Ramos (cell line): Measurements from ENCODE around the gene KSR1.

ENCODE experiments used
- in situ Hi-C: fragments of 300-500 bp; cut with MboI; formaldehyde crosslinking; loops from one replicate; pipeline ENCODE4 v1.14.3; 2022; ENCODE audit warnings: low sequenced_read_pairs; ENCODE audit not compliant: unreplicated experiment

Gene KSR1

GRCh38 chr17:27543464-27543856 lies 87.2 kb downstream of the KSR1 start:
- in situ Hi-C loops, result no loop called here

DNA sequence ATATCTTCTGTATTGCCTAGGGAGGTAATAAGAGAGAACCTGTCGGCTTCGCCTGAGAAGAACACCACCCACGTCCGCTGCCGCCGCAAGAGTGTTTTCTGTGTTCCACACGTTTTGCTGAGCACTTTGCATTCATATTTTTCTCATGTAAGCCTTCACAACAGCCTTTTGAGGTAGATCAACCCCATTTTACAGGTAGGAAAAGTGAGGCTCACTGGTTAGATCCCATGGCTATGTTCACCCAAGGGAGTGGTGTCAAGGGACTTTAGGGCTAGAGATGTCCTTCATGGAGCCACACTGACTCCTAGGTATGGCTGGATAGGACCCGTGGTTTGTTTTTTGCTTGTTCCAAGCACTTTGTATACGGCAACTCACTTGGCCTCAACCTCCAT lies 87.7 kb downstream of the KSR1 start:
- in situ Hi-C loops, result no loop called here

DNA sequence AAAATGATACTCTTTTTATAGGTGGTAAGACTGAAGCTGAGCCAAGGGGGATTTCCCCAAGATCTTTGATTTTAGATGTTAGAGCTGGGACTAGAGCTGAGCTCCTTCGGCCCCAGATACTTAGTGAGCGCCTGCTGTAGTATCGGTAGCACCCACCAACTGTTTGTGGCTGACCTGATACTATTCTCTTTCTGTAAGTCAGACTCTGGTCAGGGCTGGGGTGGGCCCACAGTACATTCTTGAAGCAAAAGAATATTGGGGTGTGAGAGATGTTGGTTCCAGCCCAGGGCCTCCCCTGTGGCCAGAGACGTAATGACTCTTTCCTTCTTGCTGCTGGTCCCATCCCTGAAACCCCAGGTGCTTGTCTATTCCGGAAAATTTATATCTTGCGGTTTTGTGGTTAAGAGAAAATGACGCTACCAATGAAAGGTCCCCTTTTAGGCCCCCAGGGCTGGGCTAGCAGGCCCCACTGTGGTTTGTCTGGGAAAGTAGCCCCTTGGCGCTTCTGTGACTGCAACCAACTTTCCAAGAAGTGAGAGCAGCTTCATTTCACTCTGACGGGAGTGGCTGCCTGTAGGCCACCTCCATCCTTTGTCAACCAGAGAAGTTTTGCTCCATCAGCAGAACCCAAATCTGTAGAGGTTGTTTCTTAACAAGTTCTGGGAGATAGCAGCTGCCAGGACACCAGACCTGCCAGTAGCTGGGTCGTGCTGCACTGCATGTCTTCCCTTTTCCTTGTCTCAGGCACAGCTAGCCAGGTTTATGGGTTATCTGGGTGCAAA lies 88.3 kb downstream of the KSR1 start:
- in situ Hi-C loops, result no loop called here

DNA sequence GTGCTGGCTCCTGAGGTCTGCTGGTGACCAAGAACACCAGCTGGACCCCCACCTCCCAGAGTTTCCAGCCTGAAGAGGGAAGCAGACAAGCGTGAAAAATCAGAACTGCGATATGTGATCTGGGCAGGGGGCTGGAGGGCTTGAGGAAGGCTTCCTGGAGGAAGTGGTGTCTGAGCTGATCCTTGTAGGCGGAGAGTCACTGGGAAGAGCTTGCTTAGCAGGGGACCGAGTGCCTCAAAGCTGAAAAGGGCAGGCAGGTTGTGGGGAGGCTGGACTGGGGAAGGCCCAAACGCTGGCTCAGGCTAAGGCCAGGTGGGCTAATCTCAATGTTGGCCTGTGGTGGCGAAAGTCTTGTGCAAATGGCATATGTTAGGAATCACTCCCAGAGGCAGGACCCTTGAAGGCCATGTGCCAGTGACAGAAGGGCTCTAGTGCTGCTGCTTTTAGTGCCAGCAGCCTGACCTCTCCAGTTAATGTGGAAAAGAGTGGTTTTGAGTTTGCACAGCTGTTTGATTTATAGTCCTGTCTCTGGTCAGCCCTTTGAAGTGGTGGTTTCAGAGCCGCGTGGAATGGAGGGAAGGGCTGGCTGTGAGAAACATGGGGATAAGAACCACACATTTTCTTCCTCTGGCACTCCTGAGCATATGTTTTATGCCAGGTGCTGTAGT lies 89.4 kb downstream of the KSR1 start:
- in situ Hi-C loops, result no loop called here

DNA sequence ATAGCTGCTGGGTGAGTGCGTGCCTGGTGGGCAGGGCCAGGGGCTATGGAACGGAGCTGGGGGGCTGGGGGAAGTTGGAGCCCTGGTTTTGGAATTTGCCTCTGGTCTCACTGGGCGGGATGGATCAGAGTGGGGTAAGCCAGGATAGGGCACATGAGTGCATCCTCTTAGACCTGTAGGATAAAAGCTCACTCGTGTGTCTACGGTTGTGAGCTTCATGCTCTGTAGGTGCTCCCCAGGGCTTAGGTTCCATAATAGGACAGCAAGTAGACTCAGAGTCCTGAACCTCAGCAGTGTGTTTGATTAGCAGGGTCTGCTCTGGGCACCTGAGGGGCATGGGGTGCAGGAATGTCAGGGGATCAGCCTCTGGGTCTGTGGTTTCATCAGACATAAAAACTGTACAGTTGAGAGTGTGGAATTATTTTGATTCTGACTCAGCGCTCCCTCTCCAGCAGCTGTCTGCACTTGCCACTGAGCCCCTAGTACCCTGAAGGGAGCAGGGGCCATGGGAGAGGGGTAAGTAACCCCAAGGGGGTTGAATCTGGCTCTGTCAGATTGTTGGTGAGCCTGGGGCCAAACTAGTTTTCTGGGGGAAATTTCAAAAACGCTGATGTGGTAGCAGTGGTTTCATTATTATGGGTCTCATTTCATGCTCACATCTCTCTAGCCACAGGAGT lies 90.5 kb downstream of the KSR1 start:
- in situ Hi-C loops, result no loop called here

GRCh38 chr17:27547301-27547683 lies 91.0 kb downstream of the KSR1 start:
- in situ Hi-C loops, result no loop called here

DNA sequence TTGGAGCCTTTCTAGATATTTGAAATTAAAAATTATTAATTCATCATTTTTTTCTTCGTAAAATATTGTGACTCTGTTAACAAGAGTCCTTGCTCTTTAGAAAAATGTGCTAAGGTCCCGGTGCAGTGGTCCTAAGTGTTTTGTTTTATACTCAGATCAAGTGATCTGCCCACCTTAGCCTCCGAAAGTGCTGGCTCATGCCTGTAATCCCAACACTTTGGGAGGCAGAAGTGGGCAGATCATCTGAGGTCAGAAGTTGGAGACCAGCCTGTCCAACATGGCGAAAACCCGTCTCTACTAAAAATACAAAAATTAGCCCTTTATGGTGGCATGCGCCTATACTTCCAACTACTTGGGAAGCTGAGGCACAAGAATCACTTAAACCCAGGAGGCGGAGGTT lies 92.1 kb downstream of the KSR1 start:
- in situ Hi-C loops, result no loop called here

GRCh38 chr17:27549251-27549893 lies 93.1 kb downstream of the KSR1 start:
- in situ Hi-C loops, result no loop called here

DNA sequence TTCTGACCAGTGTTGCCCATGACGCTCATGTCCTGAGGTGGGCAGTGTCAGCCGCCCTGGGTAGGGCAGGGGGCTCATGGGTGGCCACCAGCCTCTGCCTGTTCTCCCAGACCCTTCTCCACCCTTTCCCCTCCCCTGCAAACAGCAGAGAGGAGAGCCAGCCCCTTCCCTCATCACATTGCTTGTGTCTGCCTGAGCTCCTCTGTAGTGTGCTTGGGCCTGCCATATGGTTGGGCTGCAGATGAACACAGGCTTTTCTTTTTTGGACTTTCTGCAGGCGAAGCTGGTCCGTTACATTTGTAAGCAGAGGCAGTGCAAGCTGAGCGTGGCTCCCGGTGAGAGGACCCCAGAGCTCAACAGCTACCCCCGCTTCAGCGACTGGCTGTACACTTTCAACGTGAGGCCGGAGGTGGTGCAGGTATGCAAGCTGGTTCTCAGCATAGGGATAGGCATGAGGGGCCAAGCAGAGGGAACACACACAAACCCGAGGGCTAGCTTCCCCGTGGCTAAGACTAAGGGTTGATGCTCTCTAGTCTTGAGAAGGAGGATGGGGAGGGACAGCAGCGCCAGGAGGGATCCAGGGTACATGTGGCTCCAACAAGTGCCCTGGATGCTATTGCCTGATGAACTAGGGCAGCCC lies 94.2 kb downstream of the KSR1 start:
- in situ Hi-C loops, result no loop called here

DNA sequence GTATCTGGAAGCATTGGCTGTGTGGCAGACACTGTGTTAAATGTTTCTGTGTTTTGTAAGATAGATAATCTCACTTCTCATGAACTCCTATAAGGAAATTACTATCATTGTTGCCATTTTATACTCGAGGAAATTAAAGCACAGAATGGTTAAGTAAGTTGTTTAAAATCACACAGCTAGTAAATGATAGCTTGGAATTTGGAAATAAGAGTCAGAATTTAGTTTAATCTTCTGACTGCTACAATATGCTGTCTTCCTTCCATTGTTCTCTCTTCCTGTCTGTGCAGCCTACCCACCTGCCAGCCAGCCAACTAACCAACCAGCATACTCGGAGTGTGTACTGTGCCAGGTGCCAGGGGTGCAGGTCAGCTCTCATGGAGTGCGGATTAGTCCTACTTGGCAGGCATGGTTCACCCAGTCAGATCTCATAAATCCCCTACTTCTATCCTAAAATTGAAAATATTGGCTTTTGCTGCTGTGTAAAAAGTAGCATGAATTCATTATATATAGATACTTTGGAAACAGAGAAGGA lies 94.8 kb downstream of the KSR1 start:
- in situ Hi-C loops, result no loop called here

DNA sequence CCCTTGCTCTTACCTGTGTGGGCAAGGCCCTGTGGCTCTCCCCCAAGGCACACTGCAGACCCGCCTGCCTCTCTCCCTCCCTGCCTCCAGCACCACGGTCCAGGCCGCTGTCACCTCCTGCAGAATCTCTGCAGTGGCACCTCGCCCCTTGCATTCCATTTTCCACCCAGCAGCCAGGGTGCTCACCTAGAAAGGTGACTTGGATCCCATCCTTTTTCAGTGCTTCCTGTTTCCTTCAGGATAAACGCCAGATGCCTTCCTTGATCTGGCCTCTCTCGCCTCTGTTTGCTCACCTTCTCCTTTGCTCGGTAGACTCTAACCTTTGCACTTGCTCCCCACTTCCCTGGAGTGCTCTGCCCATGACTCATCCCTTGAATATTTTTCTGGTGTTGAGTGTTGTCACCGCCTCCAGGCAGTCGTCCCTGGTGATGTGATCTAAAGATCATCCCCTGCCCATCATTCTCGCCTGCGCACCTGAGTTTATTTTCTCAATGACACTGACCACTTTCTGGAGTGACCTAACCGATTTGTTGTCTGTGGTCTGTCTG lies 95.5 kb downstream of the KSR1 start:
- in situ Hi-C loops, result no loop called here

DNA sequence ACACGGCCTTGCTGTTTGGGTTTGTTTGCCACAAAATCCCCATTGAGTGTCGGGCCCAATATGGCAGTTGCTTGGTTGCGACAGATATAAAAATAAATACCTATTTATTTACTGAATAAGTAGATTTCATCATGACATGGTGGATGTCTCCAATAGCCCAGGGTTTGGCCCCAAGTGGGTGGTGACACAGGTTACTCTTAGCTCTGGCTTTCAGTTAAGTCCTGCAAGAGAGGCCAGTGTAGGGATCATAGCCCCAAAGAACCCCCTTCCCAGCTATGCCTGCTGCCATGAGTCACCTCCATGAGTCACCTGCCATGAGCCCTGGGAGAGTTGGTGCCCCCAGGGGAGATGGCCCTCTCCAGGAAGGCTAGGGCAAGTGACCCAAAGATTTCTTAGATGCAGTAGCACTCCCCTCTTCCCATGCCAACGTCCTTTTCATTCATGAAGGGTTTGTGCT lies 96.1 kb downstream of the KSR1 start:
- in situ Hi-C loops, result no loop called here

DNA sequence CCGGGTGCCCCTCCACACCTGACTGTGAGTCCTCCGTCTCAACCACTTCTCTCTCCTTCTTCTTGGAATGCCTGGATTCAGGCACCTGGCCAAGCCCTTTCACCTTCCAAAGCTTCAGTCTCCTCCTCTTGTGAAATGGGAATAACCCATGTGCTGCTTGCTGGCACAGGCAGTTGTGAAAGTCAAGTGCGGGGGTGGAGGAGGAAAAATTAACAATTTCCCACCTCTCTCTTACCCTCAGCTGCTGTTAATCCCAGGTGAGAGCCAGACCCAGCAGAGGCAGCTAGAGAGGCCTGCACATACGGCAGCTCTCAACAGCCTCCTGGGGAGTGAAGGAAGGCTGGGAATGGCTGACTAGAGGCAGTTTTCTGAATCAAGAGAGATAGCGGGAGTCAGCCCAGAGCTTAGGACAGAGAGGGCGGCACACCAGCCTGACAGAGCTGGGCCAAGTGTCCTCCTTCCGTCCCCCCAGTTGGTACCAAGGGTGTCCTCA lies 96.8 kb downstream of the KSR1 start:
- in situ Hi-C loops, result no loop called here

- in situ Hi-C loops, result no loop called here
These were observed 97.9 kb downstream of the KSR1 start for GRCh38 chr17:27554152-27554551.

DNA sequence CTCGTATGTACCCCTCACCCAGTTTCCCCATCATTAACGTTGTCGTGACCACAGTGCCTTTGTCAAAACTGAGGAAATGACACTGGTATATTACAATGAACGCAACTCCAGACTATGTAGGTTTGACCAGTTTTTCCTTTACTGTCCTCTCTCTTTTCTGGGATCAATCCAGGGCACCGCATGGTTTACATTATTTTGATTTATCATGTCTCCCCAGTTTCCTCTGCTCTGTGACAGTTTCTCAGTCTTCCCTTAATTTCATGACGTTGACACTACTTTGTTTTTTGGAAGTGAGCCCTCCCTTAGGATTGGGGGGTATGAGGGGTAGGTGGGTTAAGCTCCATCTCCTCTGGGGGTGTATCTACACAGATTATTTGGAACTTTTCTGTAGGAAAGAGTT lies 98.7 kb downstream of the KSR1 start:
- in situ Hi-C loops, result no loop called here

- in situ Hi-C loops, result no loop called here
These were observed 99.1 kb downstream of the KSR1 start for GRCh38 chr17:27555339-27555738.

- in situ Hi-C loops, result no loop called here
These were observed 102.1 kb downstream of the KSR1 start for GRCh38 chr17:27558341-27558740.

- in situ Hi-C loops, result no loop called here
These were observed 102.7 kb downstream of the KSR1 start for GRCh38 chr17:27558842-27559505.
